GM12892 (cell line): ENCODE data around the gene APPBP2.

Source experiments
- POLR2A ChIP-seq: IDR thresholded peaks from 2 replicates; pipeline ENCODE4 v1.6.1; 2011; ENCODE audit warnings: low read depth, low read length, control low read depth
- POLR2AphosphoS5 ChIP-seq: IDR thresholded peaks from 2 replicates; pipeline ENCODE4 v1.6.1; 2011; ENCODE audit warnings: low read depth, low read length, control low read depth

- TF ChIP-seq POLR2AphosphoS5 (no peak), POLR2A (no peak)
Measured at GRCh38 chr17:60457148-60457547, 68.9 kb downstream of the APPBP2 start.
